ENCODE measurements around the gene MED12L. TPM values are rescaled to one million over a fixed set of nuclear protein-coding genes. Genes with fewer than 3 reads are reported as not detected.

The MED12L gene
- total RNA-seq, 1 experiment from 2014 or later = 0.29 TPM

DNA sequence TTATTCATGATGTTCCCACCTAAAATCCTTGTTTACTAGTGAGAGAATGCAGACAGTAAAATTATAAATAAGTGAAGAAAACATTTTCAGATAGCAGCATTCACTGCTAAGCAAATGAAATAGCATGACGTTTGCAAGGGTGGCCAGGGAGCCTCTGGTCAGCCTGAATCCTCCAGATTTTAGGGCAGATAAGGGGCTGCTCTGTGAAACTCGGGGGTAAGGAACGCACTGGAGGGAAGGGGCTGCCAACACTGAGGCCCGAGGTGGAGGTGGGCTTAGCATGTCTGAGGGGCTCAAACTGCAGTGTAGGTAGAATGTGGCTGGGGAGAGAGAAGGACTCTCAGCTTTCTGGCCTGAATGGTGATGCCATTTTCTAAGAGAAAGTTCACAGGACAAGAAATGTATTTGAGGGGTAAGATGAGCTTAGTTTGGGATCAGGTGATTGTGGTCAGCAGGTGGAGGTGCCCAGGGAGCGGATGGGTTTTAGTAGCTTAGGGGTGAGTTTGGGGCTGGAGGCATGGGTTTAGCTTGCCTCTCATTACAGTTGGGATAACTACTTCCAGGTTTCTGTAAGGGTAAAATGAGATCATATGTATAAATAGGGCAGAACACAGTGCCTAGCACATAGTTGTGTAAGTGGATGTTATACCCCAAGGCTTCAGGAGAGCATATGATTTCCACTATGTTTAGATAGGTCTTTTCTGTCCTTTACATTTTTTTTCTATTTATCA is 97.0 kb downstream of the MED12L start:
- Histone ChIP-seq H3K9me3 (replicated peaks) (no peaks in the 10 kb centered on the region), H3K4me1 (replicated peaks) (no peaks in the 10 kb centered on the region), H3K27me3 (replicated peaks) (peaks cover 8% of the 10 kb centered on the region), H3K27ac (no peak overlapping the region), H3K36me3 (no peaks in the 10 kb centered on the region), H3K4me3 (no peak overlapping the region)
- no peak for DNase-seq (ENCODE audit: low read depth in 1 of 2, low spot score in 2 of 2)

DNA sequence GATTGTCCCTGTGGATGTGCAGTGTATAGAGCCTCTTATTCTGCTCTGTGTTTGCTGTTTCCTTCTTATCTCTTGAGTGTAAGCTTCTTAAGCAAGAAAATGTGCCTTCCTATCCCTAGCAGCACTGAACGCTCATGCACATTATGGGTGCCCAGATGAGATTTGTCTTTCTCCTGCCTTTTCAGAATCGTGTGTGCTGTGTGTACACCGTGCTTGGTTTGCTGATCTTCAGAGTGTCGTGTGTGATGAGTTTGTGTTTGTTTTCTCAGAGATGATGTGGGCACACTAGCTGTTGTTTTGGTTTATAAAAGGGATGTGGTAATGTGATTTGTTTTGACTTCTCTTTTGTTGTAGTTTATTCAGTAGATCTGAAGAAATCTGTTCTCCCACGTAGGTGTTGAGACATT is 97.8 kb downstream of the MED12L start:
- no peak overlapping the region for H3K27ac ChIP-seq
- DNase-seq (ENCODE audit: low read depth in 1 of 2, low spot score in 2 of 2) = peak in 1 of 2 experiments; percentile 1
- peaks cover 8% of the 10 kb centered on the region for H3K27me3 ChIP-seq (replicated peaks)
- H3K36me3 ChIP-seq = no peaks in the 10 kb centered on the region
- no peak overlapping the region for H3K4me3 ChIP-seq
- no peaks in the 10 kb centered on the region for H3K9me3 ChIP-seq (replicated peaks)
- H3K4me1 ChIP-seq (replicated peaks) = no peaks in the 10 kb centered on the region

DNA sequence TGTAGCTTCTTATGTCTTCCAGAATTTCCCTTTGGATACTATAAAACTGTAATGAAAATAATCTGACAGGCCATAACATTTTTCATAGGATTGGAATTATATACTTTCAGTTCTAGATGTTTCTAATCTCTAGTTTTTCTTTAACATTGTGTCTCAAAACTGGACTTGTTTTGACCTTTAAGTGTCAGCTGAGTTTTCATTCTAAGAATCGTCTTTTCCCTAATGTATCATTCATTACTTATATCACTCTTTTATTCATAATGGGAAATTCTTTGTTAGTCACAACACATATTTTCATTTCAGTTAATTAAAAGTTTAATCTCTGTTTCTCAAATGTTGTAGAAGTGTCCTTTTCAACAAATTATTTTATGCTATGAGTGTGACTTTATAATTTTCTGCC is 105.6 kb downstream of the MED12L start:
- Histone ChIP-seq H3K27ac (no peak overlapping the region), H3K9me3 (replicated peaks) (no peaks in the 10 kb centered on the region), H3K4me1 (replicated peaks) (no peaks in the 10 kb centered on the region), H3K27me3 (replicated peaks) (peaks cover 16% of the 10 kb centered on the region), H3K4me3 (no peak overlapping the region), H3K36me3 (no peaks in the 10 kb centered on the region)
- DNase-seq (ENCODE audit: low read depth in 1 of 2, low spot score in 2 of 2) = no peak

DNA sequence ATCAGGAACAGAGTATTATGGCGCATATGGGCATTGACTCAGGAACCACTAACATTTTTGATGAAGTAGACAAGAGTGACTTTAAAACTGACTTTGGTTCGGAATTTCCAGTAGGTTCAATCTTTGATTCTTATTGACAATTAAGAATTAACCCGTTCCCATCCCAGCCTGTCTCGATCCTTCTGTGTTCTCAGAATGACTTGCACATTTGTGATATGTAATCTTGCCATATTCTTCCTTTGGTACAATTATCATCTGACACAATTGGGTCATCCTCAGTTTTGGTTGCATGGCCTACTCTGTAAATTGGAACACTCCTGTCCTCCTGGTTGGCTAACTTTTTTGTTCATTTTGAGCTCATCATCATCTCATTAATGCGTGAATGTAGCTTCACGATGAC is 107.1 kb downstream of the MED12L start:
- no peak for DNase-seq (ENCODE audit: low read depth in 1 of 2, low spot score in 2 of 2)
- Histone ChIP-seq H3K36me3 (no peaks in the 10 kb centered on the region), H3K27ac (no peak overlapping the region), H3K4me3 (no peak overlapping the region), H3K9me3 (replicated peaks) (no peaks in the 10 kb centered on the region), H3K27me3 (replicated peaks) (peaks cover 21% of the 10 kb centered on the region), H3K4me1 (replicated peaks) (no peaks in the 10 kb centered on the region)

DNA sequence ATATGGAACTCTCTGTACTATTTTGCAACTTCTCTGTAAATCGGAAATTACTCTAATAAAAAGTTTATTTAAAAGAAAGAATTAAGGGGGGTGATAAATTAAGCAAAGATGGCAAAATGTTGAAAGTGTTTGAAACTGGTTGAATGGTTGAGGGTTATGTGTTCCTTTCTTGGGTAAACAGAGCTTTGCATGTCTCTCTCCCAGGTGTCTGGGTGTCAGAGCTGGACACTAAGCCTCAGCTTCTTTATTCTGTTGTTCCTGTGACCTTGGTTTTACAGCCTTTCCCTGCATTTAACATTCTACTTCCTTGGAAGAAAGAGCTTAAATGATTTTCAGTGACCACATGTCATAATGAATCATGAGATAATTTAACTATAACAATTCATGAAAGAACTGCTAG is 110.4 kb downstream of the MED12L start:
- Histone ChIP-seq H3K27ac (no peak overlapping the region), H3K4me3 (no peak overlapping the region), H3K27me3 (replicated peaks) (peaks cover 14% of the 10 kb centered on the region), H3K4me1 (replicated peaks) (no peaks in the 10 kb centered on the region), H3K9me3 (replicated peaks) (no peaks in the 10 kb centered on the region), H3K36me3 (no peaks in the 10 kb centered on the region)
- no peak for DNase-seq (ENCODE audit: low read depth in 1 of 2, low spot score in 2 of 2)

DNA sequence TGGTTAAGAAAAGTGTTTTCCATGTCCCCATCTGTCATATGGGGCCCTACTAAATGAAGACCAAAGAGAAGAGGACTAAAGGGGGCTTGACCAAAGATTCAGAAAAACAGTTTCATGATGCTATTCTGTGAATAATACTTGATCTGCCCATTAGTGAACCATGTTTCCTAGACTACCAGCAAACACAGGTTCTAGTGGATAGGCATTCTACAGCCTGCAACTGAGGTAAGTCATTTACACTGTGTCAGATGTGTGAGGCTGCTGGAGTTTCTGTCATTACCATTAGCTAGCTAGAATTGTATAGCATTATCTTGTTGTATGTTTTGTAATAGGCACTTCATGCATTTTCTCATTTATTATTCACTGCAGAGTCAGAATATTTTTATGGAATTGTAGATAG is 111.0 kb downstream of the MED12L start:
- Histone ChIP-seq H3K27me3 (replicated peaks) (peaks cover 20% of the 10 kb centered on the region), H3K27ac (no peak overlapping the region), H3K4me1 (replicated peaks) (no peaks in the 10 kb centered on the region), H3K4me3 (no peak overlapping the region), H3K36me3 (no peaks in the 10 kb centered on the region), H3K9me3 (replicated peaks) (no peaks in the 10 kb centered on the region)
- no peak for DNase-seq (ENCODE audit: low read depth in 1 of 2, low spot score in 2 of 2)

DNA sequence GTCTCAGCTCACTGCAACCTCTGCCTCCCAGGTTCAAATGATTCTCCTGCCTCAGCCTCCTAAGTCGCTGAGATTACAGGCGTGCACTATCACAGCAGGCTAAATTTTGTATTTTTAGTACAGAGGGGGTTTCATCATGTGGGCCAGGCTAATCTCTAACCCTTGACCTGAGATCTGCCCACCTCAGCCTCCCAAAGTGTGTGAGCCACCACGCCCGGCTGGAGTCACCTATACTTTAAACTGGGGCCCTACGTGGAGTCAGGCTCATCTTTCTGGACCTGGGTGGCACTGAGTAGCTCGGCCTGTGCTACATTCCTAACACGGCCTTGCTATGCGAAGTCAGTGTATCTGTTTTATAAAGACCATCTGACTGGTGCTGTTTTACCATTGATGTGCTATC is 111.8 kb downstream of the MED12L start:
- Histone ChIP-seq H3K27ac (no peak overlapping the region), H3K4me1 (replicated peaks) (no peaks in the 10 kb centered on the region), H3K9me3 (replicated peaks) (no peaks in the 10 kb centered on the region), H3K4me3 (no peak overlapping the region), H3K27me3 (replicated peaks) (peaks cover 25% of the 10 kb centered on the region), H3K36me3 (no peaks in the 10 kb centered on the region)
- DNase-seq (ENCODE audit: low read depth in 1 of 2, low spot score in 2 of 2) = no peak

DNA sequence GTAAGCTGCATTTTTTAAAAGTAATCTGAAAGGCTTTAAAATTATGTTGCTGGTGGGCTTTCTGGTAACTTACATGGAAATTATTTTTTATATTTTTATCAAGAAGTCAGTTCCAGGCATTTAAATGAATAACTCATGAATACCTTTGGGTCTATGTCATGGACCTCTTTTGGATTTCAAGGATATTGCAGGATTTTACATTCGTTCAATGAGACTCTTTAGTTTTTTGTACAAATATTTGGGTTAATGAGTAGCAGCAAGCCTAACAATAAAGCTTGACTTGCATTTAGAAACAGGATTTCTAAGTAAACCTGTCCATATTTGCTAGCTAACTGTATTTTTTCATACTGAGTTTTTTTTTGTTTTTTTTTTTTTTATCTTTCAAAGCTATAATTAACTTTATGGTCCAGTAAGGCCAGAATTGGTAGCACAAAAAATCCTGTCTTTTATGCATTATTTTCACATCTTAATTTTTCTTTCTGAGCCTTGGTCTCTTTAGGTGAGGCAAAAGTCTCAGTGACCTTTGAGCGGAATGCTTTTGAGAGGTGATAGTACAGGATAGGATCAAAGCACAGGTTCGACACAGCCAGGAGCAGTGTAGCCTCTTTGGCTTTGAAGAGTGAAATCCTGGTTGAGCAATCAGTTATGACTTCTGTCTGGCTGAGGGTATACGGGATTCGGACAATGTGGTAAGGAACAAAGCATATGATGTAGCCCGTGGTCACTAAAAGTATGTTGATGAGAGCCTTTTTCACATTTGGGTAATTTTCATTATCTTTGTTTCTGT is 112.7 kb downstream of the MED12L start:
- no peaks in the 10 kb centered on the region for H3K9me3 ChIP-seq (replicated peaks)
- no peak for DNase-seq (ENCODE audit: low read depth in 1 of 2, low spot score in 2 of 2)
- H3K4me1 ChIP-seq (replicated peaks) = no peaks in the 10 kb centered on the region
- H3K27ac ChIP-seq = no peak overlapping the region
- H3K36me3 ChIP-seq = no peaks in the 10 kb centered on the region
- peaks cover 25% of the 10 kb centered on the region for H3K27me3 ChIP-seq (replicated peaks)
- H3K4me3 ChIP-seq = no peak overlapping the region

DNA sequence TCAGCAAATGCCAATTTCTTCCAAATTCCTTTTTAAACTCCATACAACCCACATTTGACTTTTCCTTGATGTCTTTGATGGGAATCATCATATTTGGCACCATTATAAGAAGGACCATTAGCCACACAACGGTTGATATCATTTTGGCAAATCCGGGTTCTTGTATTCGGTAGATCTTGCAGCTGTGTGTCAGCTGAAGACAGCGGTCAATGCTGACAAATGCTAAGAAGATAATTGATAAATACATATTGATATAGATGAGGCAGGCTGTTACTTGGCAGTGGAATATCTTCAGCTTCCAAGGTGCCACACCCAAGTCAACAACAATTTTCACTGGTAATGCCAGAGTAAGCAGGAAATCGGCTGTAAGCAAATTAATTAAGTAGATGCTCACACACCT is 113.4 kb downstream of the MED12L start:
- no peaks in the 10 kb centered on the region for H3K36me3 ChIP-seq

DNA sequence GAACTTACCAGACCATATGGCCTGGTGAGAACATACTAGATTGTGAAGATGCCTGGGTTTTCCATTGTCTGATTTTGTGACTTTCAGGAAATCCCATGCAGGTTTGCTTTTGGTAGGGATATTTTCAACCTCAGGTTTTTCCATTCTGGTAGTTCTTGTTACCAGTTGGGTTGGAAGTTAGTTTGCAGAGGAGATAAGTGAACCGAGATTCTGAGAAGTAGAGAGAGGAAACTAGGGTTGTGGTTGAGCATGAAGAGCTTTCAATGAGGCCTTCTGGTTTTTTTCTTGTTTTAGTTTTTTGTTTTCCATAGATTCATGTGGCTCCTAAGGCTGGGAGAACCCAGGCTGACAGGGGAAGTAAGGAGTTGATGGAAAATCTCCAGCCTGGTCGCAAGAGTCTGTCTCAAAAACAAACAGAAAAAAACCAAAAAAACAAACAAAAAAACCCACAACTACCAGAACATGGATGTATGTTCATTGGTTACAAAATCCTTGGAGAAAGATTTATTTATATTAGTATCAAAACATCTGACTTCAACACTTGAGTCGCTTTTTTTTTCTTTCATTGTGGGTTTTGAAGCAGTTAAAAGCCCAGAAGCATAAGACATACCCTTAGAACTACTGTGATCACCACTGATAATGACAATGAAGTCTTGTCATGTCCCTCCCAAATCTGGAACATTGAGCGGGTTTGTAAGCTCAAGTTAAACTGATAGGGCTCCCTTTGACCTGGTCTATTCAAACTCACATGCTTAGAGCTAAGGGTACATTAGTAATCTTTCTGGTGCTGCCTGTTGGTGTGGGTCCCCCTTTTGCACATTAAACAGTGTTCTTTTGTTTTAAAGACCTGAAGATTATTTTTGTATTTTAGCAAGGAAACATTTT is 114.3 kb downstream of the MED12L start:
- Histone ChIP-seq H3K27me3 (replicated peaks) (peaks cover 20% of the 10 kb centered on the region), H3K9me3 (replicated peaks) (no peaks in the 10 kb centered on the region), H3K27ac (no peak overlapping the region), H3K36me3 (no peaks in the 10 kb centered on the region), H3K4me1 (replicated peaks) (no peaks in the 10 kb centered on the region), H3K4me3 (no peak overlapping the region)
- peak in 1 of 2 experiments; percentile 55 for DNase-seq (ENCODE audit: low read depth in 1 of 2, low spot score in 2 of 2)

More for the DNA sequence above, 113.4 kb downstream of the MED12L start:
- Histone ChIP-seq H3K4me1 (replicated peaks) (no peaks in the 10 kb centered on the region), H3K27me3 (replicated peaks) (peaks cover 20% of the 10 kb centered on the region), H3K4me3 (no peak overlapping the region), H3K27ac (no peak overlapping the region), H3K9me3 (replicated peaks) (no peaks in the 10 kb centered on the region)
- no peak for DNase-seq (ENCODE audit: low read depth in 1 of 2, low spot score in 2 of 2)

DNA sequence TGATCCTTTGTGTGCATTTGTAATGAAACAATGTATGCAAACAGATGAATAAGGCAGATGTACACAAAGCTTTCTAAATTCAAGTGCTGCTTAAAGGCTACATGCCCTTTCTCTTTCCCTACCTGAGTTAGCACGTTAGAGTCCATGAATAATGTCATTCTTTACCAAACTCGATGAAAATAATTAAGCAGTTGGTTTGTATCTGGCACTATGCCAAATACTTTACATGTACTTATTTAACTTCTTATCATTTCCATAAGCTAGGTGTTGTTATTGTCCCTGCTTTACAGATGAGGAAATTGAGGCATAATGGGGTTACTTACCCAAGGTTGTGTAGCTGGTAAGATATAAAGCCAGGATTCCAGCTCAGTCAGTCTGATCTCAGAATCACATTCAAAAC is 115.1 kb downstream of the MED12L start:
- H3K9me3 ChIP-seq (replicated peaks) = no peaks in the 10 kb centered on the region
- no peaks in the 10 kb centered on the region for H3K4me1 ChIP-seq (replicated peaks)
- peaks cover 24% of the 10 kb centered on the region for H3K27me3 ChIP-seq (replicated peaks)
- H3K4me3 ChIP-seq = no peak overlapping the region
- no peak overlapping the region for H3K27ac ChIP-seq
- no peaks in the 10 kb centered on the region for H3K36me3 ChIP-seq
- DNase-seq (ENCODE audit: low read depth in 1 of 2, low spot score in 2 of 2) = no peak

DNA sequence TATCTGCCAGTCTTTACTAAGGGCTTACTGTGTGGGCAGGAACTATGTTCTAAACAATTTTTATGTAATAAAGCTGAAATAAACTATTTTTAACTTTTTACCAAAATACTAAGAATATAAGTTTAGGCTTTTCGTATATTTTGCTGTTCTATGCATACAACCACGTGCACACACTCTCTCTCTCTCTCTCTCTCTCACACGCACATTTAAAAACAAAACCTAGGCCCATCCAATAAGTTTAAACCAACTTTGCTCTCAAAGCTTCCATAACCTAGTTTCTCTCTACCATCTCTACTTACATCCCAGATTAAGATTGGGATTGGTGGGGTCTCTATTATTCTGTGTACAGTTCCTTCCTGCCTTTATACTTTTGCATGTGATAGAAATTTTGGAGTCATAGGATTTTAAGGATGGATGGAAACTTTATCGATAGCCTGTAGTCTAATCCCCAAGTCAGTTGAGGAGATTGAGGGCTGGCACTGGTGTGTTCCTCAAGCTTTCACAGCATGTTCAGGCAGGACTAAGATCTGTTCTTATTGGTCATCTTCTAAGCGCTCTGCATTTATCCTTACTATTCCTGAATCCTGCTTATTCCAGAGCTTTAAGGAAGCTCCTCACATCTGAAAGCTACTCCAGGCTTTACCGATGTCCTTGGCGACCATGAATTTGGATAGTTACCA is 115.7 kb downstream of the MED12L start:
- Histone ChIP-seq H3K4me3 (no peak overlapping the region), H3K27ac (no peak overlapping the region)

DNA sequence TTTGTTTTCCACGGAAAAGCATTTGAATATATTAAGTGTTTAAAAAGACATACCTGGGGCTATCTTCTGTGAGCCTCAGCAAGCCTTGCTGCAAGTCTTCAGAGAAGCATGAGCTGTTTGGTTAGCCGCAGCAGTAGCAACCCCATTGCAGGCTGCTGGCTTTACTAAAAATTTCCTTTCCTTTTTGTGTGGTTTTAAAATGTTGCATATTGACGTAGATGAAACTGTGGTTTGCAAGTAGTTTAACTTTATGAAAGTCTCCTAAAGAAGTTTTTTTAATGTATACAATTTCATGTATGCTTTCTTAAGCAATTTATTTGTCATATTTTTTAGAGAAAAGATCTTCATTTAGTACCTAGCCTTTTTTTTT is 117.6 kb downstream of the MED12L start, which contains the start of gene GPR171:
Gene GPR171 (minus strand): TSS at position 166 of the 370 bp plus-strand sequence. CDS start 3,830 bp downstream, outside the sequence.
- Histone ChIP-seq H3K4me1 (replicated peaks) (no peaks in the 10 kb centered on the region), H3K9me3 (replicated peaks) (no peaks in the 10 kb centered on the region), H3K27me3 (replicated peaks) (peaks cover 17% of the 10 kb centered on the region), H3K27ac (no peak within 1 kb of the TSS), H3K36me3 (no peaks in the 10 kb centered on the region), H3K4me3 (no peak within 1 kb of the TSS)
- DNase-seq (ENCODE audit: low read depth in 1 of 2, low spot score in 2 of 2) = no peak

More for the DNA sequence above, 115.7 kb downstream of the MED12L start:
- no peaks in the 10 kb centered on the region for H3K4me1 ChIP-seq (replicated peaks)
- no peaks in the 10 kb centered on the region for H3K9me3 ChIP-seq (replicated peaks)
- DNase-seq (ENCODE audit: low read depth in 1 of 2, low spot score in 2 of 2) = no peak
- peaks cover 21% of the 10 kb centered on the region for H3K27me3 ChIP-seq (replicated peaks)
- H3K36me3 ChIP-seq = no peaks in the 10 kb centered on the region
